ENCODE data around the gene TMEM37. TPM values are rescaled to one million over a fixed set of nuclear protein-coding genes. Genes with fewer than 3 reads are reported as not detected.
A peak's percentile ranks its signal among the peaks of the same experiment; 100 is the strongest.

TMEM37 gene
- total and polyA plus RNA-seq, 9 of the 15 experiments (the other 6 are each of a cell fraction or from before 2014, with no cell fraction given) = 0.03 to 0.64 (median 0.31) TPM; not detected in 1

GRCh38 chr2:119474371-119475224, 42.9 kb downstream of the TMEM37 start:
- ATAC-seq = no peak
- Histone ChIP-seq H3K4me2 (ENCODE audit: insufficient read depth, low read length) (no peak overlapping the region), H3K36me3 (ENCODE audit: control insufficient read depth, insufficient read depth, low read length) (no peaks in the 10 kb centered on the region), H3K4me1 (replicated peaks in 1 of 2; ENCODE audit: control insufficient read depth in 2 of 2, insufficient read depth in 2 of 2, low read length in 2 of 2) (no peaks in the 10 kb centered on the region), H3K79me2 (ENCODE audit: control insufficient read depth, insufficient read depth, low read length) (no peaks in the 10 kb centered on the region), H3K9me1 (ENCODE audit: control insufficient read depth, insufficient read depth, low read length) (no peaks in the 10 kb centered on the region), H2AFZ (ENCODE audit: low read depth, low read length) (no peak overlapping the region), H3K27ac (ENCODE audit: extremely low read depth, low read depth, low read length) (no peak overlapping the region), H3K9ac (ENCODE audit: insufficient read depth in 1 of 2, low read depth in 2 of 2, low read length in 2 of 2) (no peak overlapping the region; a peak in 1 of 4 replicates), H3K9me3 (replicated peaks; ENCODE audit: control insufficient read depth, insufficient read depth, low read depth, low read length) (no peaks in the 10 kb centered on the region), H4K20me1 (replicated peaks; ENCODE audit: control insufficient read depth, insufficient read depth, low read length) (no peaks in the 10 kb centered on the region; the same call in 1 of the 2 replicates), H3K27me3 (ENCODE audit: control insufficient read depth in 2 of 2, insufficient read depth in 2 of 2, low read length in 2 of 2) (peaks cover 5 to 52% of the 10 kb centered on the region in 2 experiments; a peak in 4 of 5 replicates), H3K4me3 (no peak overlapping the region)
- ChIA-PET POLR2A (no interaction called here), CTCF (ENCODE audit: low intra/inter-chr PET ratio) (interaction anchor here (1.0 to 4.0 kb wide), 3 partner anchors 66 to 463 kb away, joined by 3 to 56 read pairs (median 8); no protein-coding TSS in a partner anchor)
- 8% methylated on average over 17 of the region's 17 CpGs for WGBS (ENCODE audit: insufficient coverage, low coverage, missing lambda C conversion rate)
- FAIRE-seq = no peak
- no peak for DNase-seq (ENCODE audit: extremely low read depth in 1 of 4, low spot score in 3 of 4)
- intact Hi-C loops (cut with micrococcal nuclease) = loop anchor here (10.0 kb wide), 1 partner anchor 450 kb away; no protein-coding TSS in a partner anchor
- BruUV-seq (replicated peaks) = no TSS peak
- TF ChIP-seq PBX2 (CRISPR knock-in tag; IDR thresholded peaks at IDR 0.05; ENCODE audit: low read depth) (no peak), PBX2 (tag; conservative IDR thresholded peaks at IDR 0.05; ENCODE audit: low read depth) (no peak), ZNF431 (CRISPR knock-in tag; IDR thresholded peaks at IDR 0.05) (no peak), RBM25 (IDR thresholded peaks at IDR 0.05; ENCODE audit: low read depth, low read length, severe bottlenecking) (peak; percentile 14), ZNF79 (CRISPR knock-in tag; IDR thresholded peaks at IDR 0.05; ENCODE audit: low read depth) (no peak)
- in situ Hi-C loops (cut with MboI) = loop anchor here (5.0 kb wide), 1 partner anchor 162 kb away; no protein-coding TSS in a partner anchor

Measured in K562 (cell line).